PC-9 (cell line): ENCODE results near the gene TMEM87A. TPM values are rescaled to one million over a fixed set of nuclear protein-coding genes. Genes with fewer than 3 reads are reported as not detected.

Experiments used
- BruUV-seq: library from RNA; stranded (reverse); fragments of 400-500 nt; replicated peaks from 2 replicates; lab custom pipeline; 2021; lab: Mats Ljungman, UMichigan
- CTCF ChIA-PET: fragments of 300-600 bp; sonication (Branson Sonifier 250); formaldehyde crosslinking; loops from one replicate; lab custom pipeline; 2022; ENCODE audit warnings: antibody characterized with exemption; lab: Charles Lee
- POLR2A ChIA-PET: fragments of 300-600 bp; sonication (Branson Sonifier 250); formaldehyde crosslinking; loops from one replicate; lab custom pipeline; 2022; ENCODE audit warnings: antibody characterized with exemption; ENCODE audit not compliant: unreplicated experiment; lab: Charles Lee
- DNase-seq, 2 experiments: peaks; one replicate each; pipeline versions ENCODE4 v3.0.0 to v3.0.0-alpha.2; 2015 to 2022; ENCODE audit warnings: mixed read lengths in 1 of 2
- H2AFZ ChIP-seq: fragments of 200-600 bp; sonication (generic); 2 replicates; pipeline ENCODE4 v1.8.1; 2017; ENCODE audit warnings: antibody characterized with exemption
- H3F3A ChIP-seq: fragments of 200-600 bp; sonication (generic); 2 replicates; pipeline ENCODE4 v1.8.1; 2017; ENCODE audit warnings: antibody characterized with exemption, mild to moderate bottlenecking, low read depth; ENCODE audit not compliant: insufficient read depth
- H3K27ac ChIP-seq: fragments of 200-600 bp; sonication (generic); 2 replicates; pipeline ENCODE4 v1.6.1; 2016; ENCODE audit warnings: mixed run types
- H3K27me3 ChIP-seq: fragments of 200-600 bp; sonication (generic); 2 replicates; pipeline ENCODE4 v1.6.1; 2016; ENCODE audit warnings: low read depth, mixed run types; ENCODE audit not compliant: insufficient read depth
- H3K36me3 ChIP-seq: fragments of 200-600 bp; sonication (generic); 2 replicates; pipeline ENCODE4 v1.6.1; 2016; ENCODE audit warnings: low read depth, mixed run types
- H3K4me1 ChIP-seq: fragments of 200-600 bp; sonication (generic); replicated peaks from 2 replicates; pipeline ENCODE4 v1.6.1; 2016; ENCODE audit warnings: mixed run types; ENCODE audit not compliant: insufficient read depth
- H3K4me2 ChIP-seq: fragments of 200-600 bp; sonication (generic); 2 replicates; pipeline ENCODE4 v1.6.1; 2017; ENCODE audit warnings: mixed run types
- H3K4me3 ChIP-seq: fragments of 200-600 bp; sonication (generic); 2 replicates; pipeline ENCODE4 v1.6.1; 2016; ENCODE audit warnings: mixed run types
- H3K79me2 ChIP-seq: fragments of 200-600 bp; sonication (generic); 2 replicates; pipeline ENCODE4 v1.6.1; 2017; ENCODE audit warnings: low read depth, mixed run types
- H3K9me2 ChIP-seq: fragments of 200-600 bp; sonication (generic); 2 replicates; pipeline ENCODE4 v1.8.1; 2017; ENCODE audit warnings: mild to moderate bottlenecking; ENCODE audit not compliant: insufficient read depth
- H3K9me3 ChIP-seq: fragments of 200-600 bp; sonication (generic); 2 replicates; pipeline ENCODE4 v1.8.1; 2016; ENCODE audit warnings: low read depth; ENCODE audit not compliant: insufficient read depth
- H4K20me1 ChIP-seq: fragments of 200-600 bp; sonication (generic); 2 replicates; pipeline ENCODE4 v1.8.1; 2017; ENCODE audit not compliant: insufficient read depth
- CTCF ChIP-seq: fragments of 200-600 bp; sonication (generic); conservative IDR thresholded peaks from 2 replicates; pipeline ENCODE4 v1.6.1; 2017; ENCODE audit warnings: mixed run types, antibody characterized with exemption, mild to moderate bottlenecking, moderate library complexity
- EZH2 ChIP-seq: fragments of 200-600 bp; sonication (generic); IDR thresholded peaks from 2 replicates; pipeline ENCODE4 v1.8.0; 2017; ENCODE audit warnings: antibody characterized with exemption, low read depth
- intact Hi-C: fragments of 100-400 bp; cut with micrococcal nuclease; formaldehyde crosslinking; loops from one replicate; pipeline ENCODE4 v1.10.0; 2022; ENCODE audit not compliant: unreplicated experiment
- total RNA-seq: library from RNA; stranded (reverse); gene quantifications from 2 replicates; pipeline ENCODE4 v1.2.3, GENCODE V29; 2021

The TMEM87A gene
- total RNA-seq, 1 experiment from 2014 or later: 45.1 TPM

GRCh38 chr15:42215913-42216829 is 57.1 kb downstream of the TMEM87A start:
- ChIA-PET CTCF (no interaction called here), POLR2A (no interaction called here)
- H3K27me3 ChIP-seq: no peaks in the 10 kb centered on the region
- DNase-seq: no peak
- TF ChIP-seq CTCF (no peak), EZH2 (no peak)
- no peak overlapping the region for H3K27ac ChIP-seq
- H3K79me2 ChIP-seq: no peaks in the 10 kb centered on the region
- no peak overlapping the region for H3K4me3 ChIP-seq
- H3F3A ChIP-seq: no peaks in the 10 kb centered on the region
- intact Hi-C loops: no loop called here
- H3K4me2 ChIP-seq: no peak overlapping the region
- no peaks in the 10 kb centered on the region for H4K20me1 ChIP-seq
- no peak overlapping the region for H2AFZ ChIP-seq
- H3K4me1 ChIP-seq: no peaks in the 10 kb centered on the region
- H3K9me2 ChIP-seq: no peaks in the 10 kb centered on the region
- H3K36me3 ChIP-seq: 0 out of 2 replicates have a peak, but pooled peaks cover 8% of the 10 kb centered on the region
- BruUV-seq: no TSS peak
- no peaks in the 10 kb centered on the region for H3K9me3 ChIP-seq

- Histone ChIP-seq H3K4me2 (no peak overlapping the region), H3K9me3 (no peaks in the 10 kb centered on the region), H2AFZ (no peak overlapping the region), H3K27ac (no peak overlapping the region), H3K27me3 (no peaks in the 10 kb centered on the region), H3F3A (no peaks in the 10 kb centered on the region), H3K9me2 (no peaks in the 10 kb centered on the region), H3K36me3 (0 out of 2 replicates have a peak, but pooled peaks cover 8% of the 10 kb centered on the region), H3K4me1 (no peaks in the 10 kb centered on the region), H3K79me2 (no peaks in the 10 kb centered on the region), H4K20me1 (no peaks in the 10 kb centered on the region), H3K4me3 (no peak overlapping the region)
- ChIA-PET CTCF (no interaction called here), POLR2A (no interaction called here)
- no peak for TF ChIP-seq CTCF
- TF ChIP-seq EZH2: no peak
- intact Hi-C loops: no loop called here
- no TSS peak for BruUV-seq
- no peak for DNase-seq
These were observed 58.6 kb downstream of the TMEM87A start for GRCh38 chr15:42214600-42214999.

- Histone ChIP-seq H3K9me3 (no peaks in the 10 kb centered on the region), H3K79me2 (no peaks in the 10 kb centered on the region), H3K4me2 (no peak overlapping the region), H3K4me3 (no peak overlapping the region), H3K36me3 (0 out of 2 replicates have a peak, but pooled peaks cover 8% of the 10 kb centered on the region), H3K27ac (no peak overlapping the region), H3K27me3 (no peaks in the 10 kb centered on the region), H2AFZ (no peak overlapping the region), H3F3A (peaks cover 7% of the 10 kb centered on the region; the same call in 1 of the 2 replicates), H4K20me1 (no peaks in the 10 kb centered on the region), H3K4me1 (no peaks in the 10 kb centered on the region), H3K9me2 (no peaks in the 10 kb centered on the region)
- intact Hi-C loops: no loop called here
- BruUV-seq: no TSS peak
- CTCF ChIA-PET: no interaction called here
- no peak for DNase-seq
- POLR2A ChIA-PET: no interaction called here
- TF ChIP-seq EZH2 (no peak), CTCF (no peak)
These were observed 59.7 kb downstream of the TMEM87A start for GRCh38 chr15:42213511-42213910.
